Amniotic epithelial cell (primary cell): ENCODE measurements around the gene PCDHGA7.
"Not testable (repeated sequence)": the region's sequence is repeated elsewhere in the genome, so short reads cannot be mapped to it uniquely, and the experiment has no call there.

Source experiments
- DNase-seq: peaks from one replicate; pipeline ENCODE4 v3.0.0-alpha.2; 2010; ENCODE audit warnings: low read depth

Gene PCDHGA7

DNA sequence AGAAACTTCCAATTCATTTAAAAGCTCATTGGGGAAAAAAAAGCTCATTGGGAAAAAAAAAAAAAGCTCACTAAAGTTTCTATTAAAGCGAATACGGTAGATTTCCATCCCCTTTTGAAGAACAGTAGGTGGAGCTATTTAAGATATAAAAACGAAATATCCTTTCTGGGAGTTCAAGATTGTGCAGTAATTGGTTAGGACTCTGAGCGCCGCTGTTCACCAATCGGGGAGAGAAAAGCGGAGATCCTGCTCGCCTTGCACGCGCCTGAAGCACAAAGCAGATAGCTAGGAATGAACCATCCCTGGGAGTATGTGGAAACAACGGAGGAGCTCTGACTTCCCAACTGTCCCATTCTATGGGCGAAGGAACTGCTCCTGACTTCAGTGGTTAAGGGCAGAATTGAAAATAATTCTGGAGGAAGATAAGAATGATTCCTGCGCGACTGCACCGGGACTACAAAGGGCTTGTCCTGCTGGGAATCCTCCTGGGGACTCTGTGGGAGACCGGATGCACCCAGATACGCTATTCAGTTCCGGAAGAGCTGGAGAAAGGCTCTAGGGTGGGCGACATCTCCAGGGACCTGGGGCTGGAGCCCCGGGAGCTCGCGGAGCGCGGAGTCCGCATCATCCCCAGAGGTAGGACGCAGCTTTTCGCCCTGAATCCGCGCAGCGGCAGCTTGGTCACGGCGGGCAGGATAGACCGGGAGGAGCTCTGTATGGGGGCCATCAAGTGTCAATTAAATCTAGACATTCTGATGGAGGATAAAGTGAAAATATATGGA lies 48.0 kb downstream of the PCDHGA7 start, which contains the start of gene PCDHGA12:
TSS of gene PCDHGA12 (plus strand) at position 176 of the 782 bp plus-strand sequence. CDS start at position 429, 253 bp downstream.
- DNase-seq = peak; percentile 93

DNA sequence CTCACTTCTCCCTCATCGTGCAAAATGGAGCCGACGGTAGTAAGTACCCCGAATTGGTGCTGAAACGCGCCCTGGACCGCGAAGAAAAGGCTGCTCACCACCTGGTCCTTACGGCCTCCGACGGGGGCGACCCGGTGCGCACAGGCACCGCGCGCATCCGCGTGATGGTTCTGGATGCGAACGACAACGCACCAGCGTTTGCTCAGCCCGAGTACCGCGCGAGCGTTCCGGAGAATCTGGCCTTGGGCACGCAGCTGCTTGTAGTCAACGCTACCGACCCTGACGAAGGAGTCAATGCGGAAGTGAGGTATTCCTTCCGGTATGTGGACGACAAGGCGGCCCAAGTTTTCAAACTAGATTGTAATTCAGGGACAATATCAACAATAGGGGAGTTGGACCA lies 48.7 kb downstream of the PCDHGA7 start:
- DNase-seq = peak; percentile 52

DNA sequence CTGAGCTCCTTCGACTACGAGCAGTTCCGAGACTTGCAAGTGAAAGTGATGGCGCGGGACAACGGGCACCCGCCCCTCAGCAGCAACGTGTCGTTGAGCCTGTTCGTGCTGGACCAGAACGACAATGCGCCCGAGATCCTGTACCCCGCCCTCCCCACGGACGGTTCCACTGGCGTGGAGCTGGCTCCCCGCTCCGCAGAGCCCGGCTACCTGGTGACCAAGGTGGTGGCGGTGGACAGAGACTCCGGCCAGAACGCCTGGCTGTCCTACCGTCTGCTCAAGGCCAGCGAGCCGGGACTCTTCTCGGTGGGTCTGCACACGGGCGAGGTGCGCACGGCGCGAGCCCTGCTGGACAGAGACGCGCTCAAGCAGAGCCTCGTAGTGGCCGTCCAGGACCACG lies 49.8 kb downstream of the PCDHGA7 start:
- not testable (repeated sequence) for DNase-seq

DNA sequence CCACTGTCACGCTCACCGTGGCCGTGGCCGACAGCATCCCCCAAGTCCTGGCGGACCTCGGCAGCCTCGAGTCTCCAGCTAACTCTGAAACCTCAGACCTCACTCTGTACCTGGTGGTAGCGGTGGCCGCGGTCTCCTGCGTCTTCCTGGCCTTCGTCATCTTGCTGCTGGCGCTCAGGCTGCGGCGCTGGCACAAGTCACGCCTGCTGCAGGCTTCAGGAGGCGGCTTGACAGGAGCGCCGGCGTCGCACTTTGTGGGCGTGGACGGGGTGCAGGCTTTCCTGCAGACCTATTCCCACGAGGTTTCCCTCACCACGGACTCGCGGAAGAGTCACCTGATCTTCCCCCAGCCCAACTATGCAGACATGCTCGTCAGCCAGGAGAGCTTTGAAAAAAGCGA lies 50.2 kb downstream of the PCDHGA7 start:
- DNase-seq = not testable (repeated sequence)

DNA sequence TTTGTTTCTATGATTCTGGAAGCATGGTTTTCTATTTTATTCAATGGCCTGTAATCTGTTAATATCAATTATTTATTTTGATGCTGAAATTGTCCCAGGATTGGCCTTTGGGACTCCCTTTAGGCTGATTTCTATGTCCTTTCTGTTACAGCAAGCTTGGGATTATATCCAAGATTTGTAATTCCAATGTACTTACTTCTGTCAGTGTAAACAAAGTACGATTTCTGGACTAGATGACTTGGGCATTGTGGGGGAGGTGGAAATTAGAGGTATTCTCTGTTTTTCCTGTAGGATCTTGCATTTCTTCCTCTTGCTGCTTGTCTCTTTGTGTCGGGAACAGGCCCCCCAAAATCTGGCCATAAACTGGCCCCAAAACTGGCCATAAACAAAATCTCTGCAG lies 51.5 kb downstream of the PCDHGA7 start:
- DNase-seq = no peak
